Measurements from ENCODE around the gene UNC5B.

The UNC5B gene

DNA sequence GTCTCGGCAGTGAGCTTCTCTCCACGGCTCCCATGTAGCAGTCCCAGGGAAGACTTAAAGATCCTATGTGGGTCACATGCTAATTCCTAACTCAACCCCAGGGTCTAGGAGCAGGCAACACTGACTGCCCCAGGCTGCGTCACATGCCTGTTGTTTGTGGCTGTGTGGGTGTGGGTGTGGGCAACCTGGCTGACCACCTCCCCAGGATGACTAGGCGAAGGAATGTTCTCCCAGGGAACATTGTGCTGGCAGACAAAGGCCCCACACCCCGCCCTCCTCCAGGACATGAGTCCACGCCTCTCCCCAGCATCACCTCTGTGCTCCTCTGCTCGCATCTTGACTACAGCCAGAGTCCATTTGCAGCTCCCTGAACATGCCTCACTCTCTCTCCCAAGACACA is 137.0 kb downstream of the UNC5B start:
- DNase-seq: no peak

DNA sequence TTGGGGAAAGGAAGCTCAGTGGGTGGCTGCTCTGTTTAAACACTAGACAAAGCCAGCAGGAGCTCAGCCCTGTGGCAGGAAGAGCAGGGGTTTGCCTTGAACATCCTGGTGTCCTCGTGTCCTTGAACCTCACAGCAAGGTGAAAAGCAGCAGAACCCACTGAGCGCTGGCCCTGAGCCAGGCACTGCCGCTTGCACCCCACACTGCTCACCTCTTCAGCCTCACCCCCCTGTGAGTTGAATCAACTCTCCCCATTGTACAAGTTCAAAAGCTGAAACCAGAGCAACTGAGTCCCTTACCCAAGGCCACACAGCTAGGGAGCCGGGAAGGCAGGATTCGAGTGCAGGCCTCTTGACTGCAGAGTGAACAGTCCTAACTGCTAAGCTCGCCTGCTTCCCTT is 138.7 kb downstream of the UNC5B start:
- DNase-seq: no peak

DNA sequence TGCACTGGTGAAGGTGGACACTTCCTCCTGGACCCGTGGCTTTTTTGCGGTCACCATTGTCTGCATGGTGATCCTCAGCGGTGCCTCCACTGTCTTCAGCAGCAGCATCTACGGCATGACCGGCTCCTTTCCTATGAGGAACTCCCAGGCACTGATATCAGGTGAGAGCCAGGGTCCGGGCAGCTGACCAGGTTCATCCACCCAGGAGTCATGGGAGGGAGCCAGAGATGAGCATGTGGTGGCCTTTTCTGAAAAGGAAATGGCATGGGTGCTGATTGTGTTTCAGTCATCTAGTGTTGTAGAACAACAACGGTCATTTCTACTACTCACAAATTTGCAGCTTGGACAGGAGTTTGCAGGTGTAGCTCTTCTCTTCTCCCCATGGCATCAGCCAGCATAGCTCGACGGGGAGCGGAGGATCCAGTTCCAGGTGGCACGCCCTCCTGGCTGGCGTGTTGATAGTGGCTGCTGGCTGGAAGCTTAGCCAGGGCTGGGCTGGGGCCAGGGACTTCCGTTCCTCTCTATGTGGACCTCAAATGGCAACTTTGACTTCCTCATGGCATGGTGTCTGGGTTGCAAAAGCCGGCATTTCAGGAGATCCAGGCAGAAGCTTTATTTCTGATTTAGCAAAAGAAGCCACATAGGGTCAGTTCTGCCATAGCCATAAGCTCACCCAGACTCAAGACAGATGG is 139.4 kb downstream of the UNC5B start:
- DNase-seq: no peak
